ENCODE results near the gene DEGS2.

GRCh38 chr14:100103250-100104005 is 56.0 kb downstream of the DEGS2 start:
- TF ChIP-seq CTCF (conservative IDR thresholded peaks at IDR 0.05; ENCODE audit: low read length) (no peak), EZH2phosphoT487 (IDR thresholded peaks at IDR 0.05; ENCODE audit: borderline replicate concordance) (no peak)
